ENCODE measurements around the gene ABRACL. TPM values are rescaled to one million over a fixed set of nuclear protein-coding genes. Genes with fewer than 3 reads are reported as not detected.

ABRACL gene
- total and polyA plus RNA-seq, 2 of the 8 experiments (the other 6 are each of a cell fraction or from before 2014, with no cell fraction given): 103 to 167 TPM

DNA sequence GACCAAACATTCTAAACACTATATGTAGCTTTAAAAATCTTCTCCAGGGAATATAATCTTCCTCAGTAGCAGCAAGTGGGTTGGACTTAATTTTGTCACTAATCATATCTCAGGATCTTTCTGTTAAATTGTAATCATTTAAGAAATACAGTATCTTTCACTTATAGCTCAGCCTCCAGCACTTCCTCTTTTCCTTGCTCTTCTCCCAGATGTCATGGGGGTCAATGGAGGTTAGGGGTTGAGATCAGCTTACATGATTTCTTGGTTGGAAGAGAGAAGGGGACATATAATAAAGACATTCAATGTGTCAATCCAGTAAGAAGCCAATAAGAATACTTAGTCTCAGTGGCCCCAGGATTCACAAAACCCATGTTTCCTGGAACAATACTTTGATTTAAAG, 24.8 kb upstream of the ABRACL start (continued):
- TF ChIP-seq RAD21 (IDR thresholded peaks at IDR 0.05 in 1 of 2, conservative IDR thresholded peaks at IDR 0.05 in 1 of 2; ENCODE audit: low read depth in 2 of 2, low read length in 2 of 2) (no peak), POU5F1 (IDR thresholded peaks at IDR 0.05; ENCODE audit: low read depth, low read length) (no peak)
- TF ChIP-seq, protein P1, sequence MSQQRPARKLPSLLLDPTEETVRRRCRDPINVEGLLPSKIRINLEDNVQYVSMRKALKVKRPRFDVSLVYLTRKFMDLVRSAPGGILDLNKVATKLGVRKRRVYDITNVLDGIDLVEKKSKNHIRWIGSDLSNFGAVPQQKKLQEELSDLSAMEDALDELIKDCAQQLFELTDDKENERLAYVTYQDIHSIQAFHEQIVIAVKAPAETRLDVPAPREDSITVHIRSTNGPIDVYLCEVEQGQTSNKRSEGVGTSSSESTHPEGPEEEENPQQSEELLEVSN (IDR thresholded peaks at IDR 0.05): no peak
